ENCODE results near the gene PRKCH. TPM values are rescaled to one million over a fixed set of nuclear protein-coding genes. Genes with fewer than 3 reads are reported as not detected.

Gene PRKCH
- total and polyA plus RNA-seq, 2 of the 13 experiments (the other 11 are each of a cell fraction or from before 2014, with no cell fraction given) = 0.48 to 1.3 TPM

- TF ChIP-seq MAF1 (CRISPR knock-in tag; IDR thresholded peaks at IDR 0.05; ENCODE audit: borderline replicate concordance) (no peak), HNF4A (CRISPR knock-in tag; IDR thresholded peaks at IDR 0.05) (0 out of 2 replicates have a peak, but pooled peaks have one; percentile 2), FLYWCH1 (CRISPR knock-in tag; IDR thresholded peaks at IDR 0.05) (no peak), ZNF331 (CRISPR knock-in tag; IDR thresholded peaks at IDR 0.05) (no peak), GLMP (CRISPR knock-in tag; IDR thresholded peaks at IDR 0.05; ENCODE audit: borderline replicate concordance) (no peak), TCF7L2 (IDR thresholded peaks at IDR 0.05; ENCODE audit: low read depth, low read length) (no peak), ZNF318 (CRISPR knock-in tag; IDR thresholded peaks at IDR 0.05) (no peak), HDAC6 (IDR thresholded peaks at IDR 0.05; ENCODE audit: low read depth, low read length) (no peak), SOX5 (CRISPR knock-in tag; IDR thresholded peaks at IDR 0.05; ENCODE audit: borderline replicate concordance) (no peak), NR3C1 (CRISPR knock-in tag; IDR thresholded peaks at IDR 0.05) (no peak), ZNF775 (CRISPR knock-in tag; IDR thresholded peaks at IDR 0.05; ENCODE audit: borderline replicate concordance) (no peak), SAP130 (CRISPR knock-in tag; IDR thresholded peaks at IDR 0.05; ENCODE audit: low read depth) (no peak; the same call in none of the 2 replicates), TBL1XR1 (IDR thresholded peaks at IDR 0.05; ENCODE audit: borderline replicate concordance, low read length, partially characterized antibody) (peak; percentile 73), ZNF574 (CRISPR knock-in tag; IDR thresholded peaks at IDR 0.05) (no peak), ZNF556 (CRISPR knock-in tag; IDR thresholded peaks at IDR 0.05; ENCODE audit: borderline replicate concordance) (no peak; the same call in 1 of the 2 replicates), ZNF530 (CRISPR knock-in tag; IDR thresholded peaks at IDR 0.05; ENCODE audit: low read depth) (no peak), ZNF780A (CRISPR knock-in tag; IDR thresholded peaks at IDR 0.05) (no peak), DRAP1 (CRISPR knock-in tag; IDR thresholded peaks at IDR 0.05) (peak; percentile 97), RFXANK (CRISPR knock-in tag; IDR thresholded peaks at IDR 0.05) (0 out of 2 replicates have a peak, but pooled peaks have one; percentile 53)
These were observed 238.3 kb downstream of the PRKCH start (continued) for GRCh38 chr14:61559641-61560201.
